Measurements from ENCODE around the gene ASB16.
"Not testable (repeated sequence)": the region's sequence is repeated elsewhere in the genome, so short reads cannot be mapped to it uniquely, and the experiment has no call there.

Gene ASB16

DNA sequence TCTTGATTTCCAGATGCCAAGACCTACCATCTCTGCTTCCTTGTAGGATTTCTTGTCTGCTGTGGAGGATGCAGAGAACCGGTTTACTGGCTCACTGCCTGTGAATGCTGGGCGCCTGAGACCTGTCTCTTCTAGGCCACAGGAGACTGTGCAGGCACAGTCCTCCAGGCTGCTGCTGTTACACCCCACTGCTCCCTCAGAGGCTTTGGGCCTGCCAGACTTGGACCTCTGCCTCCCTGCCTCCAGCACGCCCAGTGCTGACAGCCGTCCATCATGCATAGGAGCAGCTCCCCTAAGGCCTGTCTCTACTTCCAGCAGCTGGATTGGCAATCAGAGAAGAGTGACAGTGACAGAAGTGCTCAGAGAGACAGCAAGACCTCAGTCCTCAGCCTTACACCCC is 22.7 kb upstream of the ASB16 start:
- no peak for DNase-seq (ENCODE audit: low read depth in 3 of 3)

DNA sequence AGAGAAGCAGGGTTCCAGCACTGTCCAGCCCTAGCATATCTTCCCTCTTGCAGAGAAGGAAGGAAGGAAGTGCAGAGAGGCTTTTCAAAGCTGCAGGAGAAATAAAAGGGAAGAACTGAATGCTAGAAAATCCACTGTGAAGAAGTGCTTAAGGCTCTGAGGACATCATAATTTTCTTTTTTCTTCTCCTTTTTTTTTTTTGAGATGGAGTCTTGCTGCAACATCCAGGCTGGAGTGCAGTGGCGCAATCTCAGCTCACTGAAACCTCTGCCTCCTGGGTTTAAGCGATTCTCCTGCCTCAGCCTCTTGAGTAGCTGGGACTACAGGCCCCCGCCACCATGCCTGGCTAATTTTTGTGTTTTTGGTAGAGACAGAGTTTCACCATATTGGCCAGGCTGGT is 21.4 kb upstream of the ASB16 start:
- DNase-seq (ENCODE audit: low read depth in 3 of 3), result not testable (repeated sequence)

DNA sequence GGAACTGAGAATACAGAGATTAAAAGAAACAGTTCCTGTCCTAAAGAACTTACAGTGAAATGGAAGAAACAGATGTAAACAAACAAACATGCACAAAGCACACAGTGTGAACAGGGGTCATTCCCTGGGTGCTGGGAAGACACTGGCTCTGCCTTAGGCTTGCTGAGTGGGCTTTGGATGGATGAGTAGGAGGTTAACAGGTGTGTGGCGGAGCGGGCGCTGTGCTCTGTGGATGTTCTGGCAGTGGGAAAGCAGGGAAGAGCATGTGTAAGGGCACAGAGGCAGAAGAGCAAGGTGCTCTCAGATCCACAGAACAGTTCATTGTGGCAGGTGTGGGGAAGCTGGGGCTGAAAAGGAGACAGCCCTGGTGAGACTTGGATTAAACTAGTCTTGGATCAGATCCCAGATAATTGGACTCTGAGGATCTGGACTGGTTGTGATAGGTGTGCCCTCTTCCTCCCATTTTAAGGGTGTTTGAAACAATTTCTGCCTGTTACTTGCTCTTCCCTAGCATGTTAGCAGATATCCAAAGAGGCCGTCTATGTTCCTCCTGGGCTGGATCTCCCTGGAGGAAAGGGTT is 20.7 kb upstream of the ASB16 start:
- no peak for DNase-seq (ENCODE audit: low read depth in 3 of 3)

DNA sequence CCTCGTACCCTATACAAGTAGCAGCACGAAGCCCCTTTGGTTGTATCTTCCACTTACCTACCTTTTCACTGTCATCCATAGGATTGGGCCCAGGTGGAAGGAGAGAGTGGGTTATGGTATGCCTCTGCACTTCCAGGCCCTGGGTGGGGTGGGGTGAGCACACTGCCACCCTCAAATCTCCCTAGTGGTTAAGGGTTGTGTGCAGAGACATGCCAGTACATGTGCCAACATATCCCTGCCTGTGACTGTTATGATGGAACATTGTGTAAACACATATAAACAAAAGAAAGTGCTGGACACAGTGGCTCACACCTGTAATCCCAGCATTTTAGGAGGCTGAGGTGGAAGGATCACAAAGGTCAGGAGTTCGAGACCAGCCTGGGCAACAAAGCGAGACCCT is 17.6 kb upstream of the ASB16 start:
- no peak for DNase-seq (ENCODE audit: low read depth in 3 of 3)

DNA sequence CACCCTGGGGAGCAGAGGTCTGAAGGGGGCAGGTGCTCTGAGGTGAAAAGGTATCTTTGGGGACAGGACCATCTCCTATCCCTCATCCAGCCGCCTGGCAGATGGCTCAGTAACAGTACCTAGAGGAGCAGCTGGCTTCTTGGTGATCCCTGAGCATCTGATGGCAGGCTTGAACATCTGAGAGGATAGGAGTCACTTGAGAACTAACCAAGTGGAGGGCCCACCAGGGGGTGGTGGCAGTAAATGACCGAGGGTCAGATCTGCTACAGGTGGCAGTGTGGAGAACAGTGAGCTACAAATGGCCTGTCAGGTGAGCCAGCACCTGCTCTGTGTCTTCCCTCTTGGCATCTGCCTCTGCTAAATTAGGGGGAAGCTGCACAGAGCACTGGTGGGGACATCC is 15.0 kb upstream of the ASB16 start:
- no peak for DNase-seq (ENCODE audit: low read depth in 3 of 3)

GRCh38 chr17:44159519-44160210 is 10.8 kb upstream of the ASB16 start:
- DNase-seq (ENCODE audit: low read depth in 3 of 3), result no peak

- no peak for DNase-seq (ENCODE audit: low read depth in 3 of 3)
These were observed 6.0 kb upstream of the ASB16 start for GRCh38 chr17:44164476-44164875.

- no peak for DNase-seq (ENCODE audit: low read depth in 3 of 3)
These were observed 3.2 kb upstream of the ASB16 start for GRCh38 chr17:44167181-44167861.

DNA sequence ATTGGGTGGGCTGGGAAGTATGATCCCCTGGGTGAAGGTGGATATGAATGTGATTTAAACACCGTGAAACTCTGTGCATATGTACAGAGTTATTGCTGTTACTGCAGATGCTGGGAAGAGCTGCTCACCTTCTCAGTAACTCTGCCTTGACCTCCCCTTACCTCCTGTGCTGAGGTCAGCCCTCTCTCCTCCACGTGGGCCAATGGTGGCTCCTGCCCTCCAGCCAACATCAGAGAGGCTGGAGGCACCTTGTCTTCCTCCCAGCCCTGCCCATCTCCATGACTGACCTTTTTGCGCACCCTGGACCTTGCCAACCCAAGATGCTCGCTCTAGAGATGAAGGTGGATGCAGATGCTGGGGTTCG is 387 bp upstream of the ASB16 start:
- no peak for DNase-seq (ENCODE audit: low read depth in 3 of 3)

GRCh38 chr17:44171931-44172455 is 1.5 kb downstream of the ASB16 start:
- no peak for DNase-seq (ENCODE audit: low read depth in 3 of 3)

GRCh38 chr17:44174427-44174826 is 3.9 kb downstream of the ASB16 start:
- DNase-seq (ENCODE audit: low read depth in 3 of 3), result no peak

- DNase-seq (ENCODE audit: low read depth in 3 of 3), result no peak
These were observed 5.8 kb downstream of the ASB16 start for GRCh38 chr17:44176257-44176656.

DNA sequence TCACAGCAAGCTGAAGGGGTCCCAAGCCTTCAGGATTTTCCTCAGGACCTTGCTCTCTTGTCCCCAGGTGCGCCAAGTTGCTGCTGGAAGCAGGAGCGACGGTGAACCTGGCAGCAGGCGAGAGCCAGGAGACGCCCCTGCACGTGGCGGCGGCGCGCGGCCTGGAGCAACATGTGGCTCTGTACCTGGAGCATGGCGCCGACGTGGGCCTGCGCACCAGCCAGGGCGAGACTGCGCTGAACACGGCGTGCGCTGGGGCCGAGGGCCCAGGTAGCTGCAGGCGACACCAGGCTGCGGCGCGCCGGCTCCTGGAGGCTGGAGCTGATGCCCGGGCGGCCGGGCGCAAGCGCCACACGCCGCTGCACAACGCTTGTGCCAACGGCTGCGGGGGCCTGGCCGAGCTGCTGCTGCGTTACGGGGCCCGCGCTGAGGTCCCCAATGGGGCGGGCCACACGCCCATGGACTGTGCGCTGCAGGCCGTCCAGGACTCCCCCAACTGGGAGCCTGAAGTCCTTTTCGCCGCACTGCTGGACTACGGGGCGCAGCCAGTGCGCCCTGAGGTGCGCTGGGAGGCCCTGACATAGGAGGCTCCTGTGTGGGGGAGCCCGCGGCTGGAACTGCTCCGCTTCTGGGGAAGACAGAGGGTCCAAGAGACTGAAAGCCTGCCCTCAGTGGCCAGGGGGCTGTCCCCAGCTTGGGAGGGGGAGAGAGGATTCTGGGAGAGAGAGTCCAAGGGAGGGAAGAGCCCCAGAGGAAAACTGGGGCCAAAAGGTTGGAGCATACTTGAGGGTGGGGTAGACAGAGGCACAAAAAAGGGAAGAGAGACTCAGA is 6.4 kb downstream of the ASB16 start:
- no peak for DNase-seq (ENCODE audit: low read depth in 3 of 3)

- DNase-seq (ENCODE audit: low read depth in 3 of 3), result no peak
These were observed 7.1 kb downstream of the ASB16 start for GRCh38 chr17:44177640-44178039.

DNA sequence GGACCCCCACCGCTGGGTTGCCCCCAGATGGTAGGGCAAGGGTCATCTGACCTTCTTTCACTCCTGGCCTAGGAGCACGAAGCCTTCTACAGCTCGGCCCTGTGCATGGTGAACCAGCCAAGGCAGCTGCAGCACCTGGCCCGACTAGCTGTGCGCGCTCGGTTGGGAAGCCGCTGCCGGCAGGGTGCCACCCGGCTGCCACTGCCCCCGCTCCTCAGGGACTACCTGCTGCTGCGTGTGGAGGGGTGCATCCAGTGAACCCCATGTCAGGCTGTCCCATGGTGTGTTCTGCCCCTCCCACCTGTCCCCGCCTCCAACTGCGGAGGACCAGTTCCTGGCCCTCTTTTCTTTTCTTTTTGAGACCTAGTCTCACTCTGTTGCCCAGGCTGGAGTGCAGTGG is 7.6 kb downstream of the ASB16 start:
- DNase-seq (ENCODE audit: low read depth in 3 of 3), result no peak

DNA sequence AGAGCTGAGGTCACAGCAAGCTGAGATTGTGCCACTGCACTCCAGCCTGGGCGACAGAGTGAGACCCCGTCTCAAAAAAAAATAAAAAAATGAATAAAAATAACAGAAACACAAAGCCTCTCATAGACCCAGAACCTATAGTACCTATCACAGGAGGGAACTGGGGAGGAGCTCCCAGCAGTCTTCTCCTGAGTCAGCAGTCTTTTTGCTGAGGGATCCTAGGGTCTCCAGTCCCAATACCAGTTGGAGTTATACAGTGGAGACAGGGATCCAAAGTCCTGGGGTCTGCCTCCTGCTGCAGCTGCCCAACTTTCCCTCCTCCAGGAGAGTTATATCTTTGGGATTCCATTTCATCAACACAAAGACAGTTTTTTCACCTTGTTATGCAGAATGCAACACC is 12.5 kb downstream of the ASB16 start:
- no peak for DNase-seq (ENCODE audit: low read depth in 3 of 3)

- no peak for DNase-seq (ENCODE audit: low read depth in 3 of 3)
These were observed 13.8 kb downstream of the ASB16 start for GRCh38 chr17:44184212-44184810.

GRCh38 chr17:44186307-44187130 is 16.0 kb downstream of the ASB16 start, which contains the start of gene TMUB2:
TMUB2 (plus strand) TSS chr17:44186972; CDS start chr17:44187709, 737 bp downstream.
- DNase-seq (ENCODE audit: low read depth in 3 of 3), result peak; percentile 99

DNA sequence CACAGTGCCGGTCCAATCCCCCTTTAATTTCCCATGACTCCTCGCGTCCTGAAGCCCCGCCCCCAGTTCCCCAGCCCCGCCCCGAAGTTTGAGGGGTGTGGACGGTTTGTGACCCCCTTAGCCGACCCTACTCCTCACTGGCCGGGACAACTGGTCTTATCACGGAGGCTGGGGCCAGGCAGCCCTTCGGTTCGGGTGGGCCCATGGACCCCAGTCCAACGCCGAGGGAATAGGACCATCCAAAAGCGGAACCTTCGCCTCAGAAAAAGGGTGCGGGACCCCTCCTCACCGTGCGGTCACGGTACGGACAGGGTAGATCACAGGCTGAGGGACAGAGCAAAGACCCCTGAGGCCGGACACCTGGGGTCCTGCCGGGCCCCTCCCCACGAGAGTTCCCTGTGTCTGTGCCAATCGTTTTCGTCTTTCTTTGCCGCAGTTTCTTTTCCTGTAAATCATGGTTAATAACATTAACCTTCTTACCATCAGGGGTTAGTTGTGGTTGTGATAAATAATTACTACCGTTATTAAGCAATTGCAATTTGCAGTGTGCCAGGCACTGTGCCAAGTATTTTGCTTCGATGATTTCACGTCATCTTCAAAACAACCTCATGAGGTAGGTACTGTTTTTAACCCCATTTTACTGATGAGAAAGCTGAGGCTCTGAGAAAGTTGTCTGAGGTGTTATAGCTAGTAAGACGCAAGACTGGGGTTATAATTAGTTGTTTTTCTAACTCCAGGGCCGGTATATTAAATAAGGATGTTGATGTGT is 16.8 kb downstream of the ASB16 start:
- no peak for DNase-seq (ENCODE audit: low read depth in 3 of 3)
